OCI-LY3 (cell line): ENCODE measurements around the gene SYS1.

Experiments used
- H2AFZ ChIP-seq: fragments of 200-600, 300-600 bp; shearing (Covaris generic); 2 replicates; pipeline ENCODE4 v1.6.0; 2014; ENCODE audit warnings: antibody characterized with exemption, low read depth, low read length
- H3K27ac ChIP-seq: fragments of 200-600, 300-600 bp; sonication (generic); 2 replicates; pipeline ENCODE4 v1.5.1; 2014; ENCODE audit warnings: mild to moderate bottlenecking, low read length, moderate library complexity, mixed read lengths
- H3K27me3 ChIP-seq: fragments of 200-600, 300-600 bp; sonication (generic); 2 replicates; pipeline ENCODE4 v1.6.1; 2014; ENCODE audit warnings: low read depth, low read length, mixed read lengths
- H3K36me3 ChIP-seq: fragments of 200-600, 300-600 bp; sonication (generic); replicated peaks from 2 replicates; pipeline ENCODE3; 2014; ENCODE audit warnings: low read depth, low read length, mixed read lengths
- H3K4me1 ChIP-seq: fragments of 300-600, 200-600 bp; sonication (generic); 2 replicates; pipeline ENCODE4 v1.6.1; 2014; ENCODE audit warnings: low read length, mixed read lengths
- H3K4me2 ChIP-seq: fragments of 200-600, 300-600 bp; sonication (generic); 2 replicates; pipeline ENCODE4 v1.6.1; 2014; ENCODE audit warnings: low read length, mixed read lengths
- H3K4me3 ChIP-seq: fragments of 300-600, 200-600 bp; sonication (generic); 2 replicates; pipeline ENCODE4 v1.5.1; 2014; ENCODE audit warnings: antibody characterized with exemption, mild to moderate bottlenecking, low read length, moderate library complexity
- H3K79me2 ChIP-seq: fragments of 300-600, 200-600 bp; shearing (Covaris generic); 2 replicates; pipeline ENCODE4 v1.6.1; 2014; ENCODE audit warnings: mild to moderate bottlenecking, low read length, mixed read lengths
- H3K9ac ChIP-seq: fragments of 300-600, 200-600 bp; shearing (Covaris generic); 2 replicates; pipeline ENCODE4 v1.6.0; 2014; ENCODE audit warnings: mild to moderate bottlenecking, low read length, moderate library complexity
- H3K9me3 ChIP-seq: fragments of 200-600, 300-600 bp; shearing (Covaris generic); 2 replicates; pipeline ENCODE4 v1.6.1; 2014; ENCODE audit warnings: low read length, mixed read lengths; ENCODE audit not compliant: insufficient read depth
- H4K20me1 ChIP-seq: fragments of 200-600, 300-600 bp; sonication (generic); 2 replicates; pipeline ENCODE4 v1.6.1; 2016; ENCODE audit warnings: low read length, mixed read lengths; ENCODE audit not compliant: insufficient read depth
- CTCF ChIP-seq: fragments of 200-600, 300-600 bp; sonication (generic); IDR thresholded peaks from 2 replicates; pipeline ENCODE4 v1.5.1; 2014; ENCODE audit warnings: antibody characterized with exemption, low read length, low read depth
- EZH2phosphoT487 ChIP-seq: fragments of 200-600 bp; shearing (Covaris generic); IDR thresholded peaks from 2 replicates; pipeline ENCODE4 v1.6.1; 2018; ENCODE audit warnings: antibody characterized with exemption, mixed run types, low read depth

Gene SYS1

GRCh38 chr20:45416917-45417316 lies 54.0 kb downstream of the SYS1 start:
- TF ChIP-seq CTCF = no peak
- TF ChIP-seq EZH2phosphoT487 = no peak
- Histone ChIP-seq H3K4me2 (peak overlapping the region; percentile 84), H4K20me1 (no peaks in the 10 kb centered on the region), H3K27ac (no peak overlapping the region), H3K36me3 (peaks cover 29% of the 10 kb centered on the region), H3K4me1 (peaks cover 17% of the 10 kb centered on the region), H2AFZ (no peak overlapping the region), H3K9ac (peak overlapping the region; percentile 81), H3K27me3 (no peaks in the 10 kb centered on the region), H3K79me2 (peaks cover 27% of the 10 kb centered on the region), H3K4me3 (peak overlapping the region; percentile 84), H3K9me3 (no peaks in the 10 kb centered on the region)
